GM18861 (cell line): ENCODE results near the gene ACOX2.

Experiments used
- ATAC-seq: cut with Tn5 transposase; IDR thresholded peaks from one replicate; pipeline ENCODE4 v1.9.1; 2021; ENCODE audit not compliant: unreplicated experiment

The ACOX2 gene

GRCh38 chr3:58514405-58514804 is 22.6 kb downstream of the ACOX2 start:
- no peak for ATAC-seq

GRCh38 chr3:58508437-58508836 is 28.6 kb downstream of the ACOX2 start:
- no peak for ATAC-seq

GRCh38 chr3:58507356-58508078 is 29.5 kb downstream of the ACOX2 start:
- ATAC-seq, result no peak

GRCh38 chr3:58502872-58503271 is 34.1 kb downstream of the ACOX2 start:
- no peak for ATAC-seq

GRCh38 chr3:58497097-58497496 is 39.9 kb downstream of the ACOX2 start:
- ATAC-seq, result no peak

- ATAC-seq, result no peak
Observed at GRCh38 chr3:58496206-58496857, 40.7 kb downstream of the ACOX2 start.

- no peak for ATAC-seq
Observed at GRCh38 chr3:58495101-58495500, 41.9 kb downstream of the ACOX2 start.

GRCh38 chr3:58494107-58494506 is 42.9 kb downstream of the ACOX2 start:
- no peak for ATAC-seq

GRCh38 chr3:58492494-58492905 is 44.5 kb downstream of the ACOX2 start:
- no peak for ATAC-seq

GRCh38 chr3:58491506-58492402 is 45.2 kb downstream of the ACOX2 start, which contains the start of gene KCTD6:
KCTD6 (plus strand) TSS chr3:58492096; CDS start chr3:58498756, 6,660 bp downstream.
- peak; percentile 88 for ATAC-seq

- ATAC-seq, result no peak
Observed at GRCh38 chr3:58490860-58491501, 46.0 kb downstream of the ACOX2 start.

GRCh38 chr3:58488967-58489366 is 48.0 kb downstream of the ACOX2 start:
- no peak for ATAC-seq

- ATAC-seq, result no peak
Observed at GRCh38 chr3:58487140-58487886, 49.7 kb downstream of the ACOX2 start.

- ATAC-seq, result no peak
Observed at GRCh38 chr3:58485801-58486435, 51.1 kb downstream of the ACOX2 start.

- ATAC-seq, result no peak
Observed at GRCh38 chr3:58484722-58485069, 52.3 kb downstream of the ACOX2 start.

- ATAC-seq, result no peak
Observed at GRCh38 chr3:58484045-58484721, 52.8 kb downstream of the ACOX2 start.

- no peak for ATAC-seq
Observed at GRCh38 chr3:58482917-58483636, 53.9 kb downstream of the ACOX2 start.

GRCh38 chr3:58480309-58480708 is 56.7 kb downstream of the ACOX2 start:
- no peak for ATAC-seq

GRCh38 chr3:58478781-58479180 is 58.2 kb downstream of the ACOX2 start:
- no peak for ATAC-seq
